ENCODE results near the gene CCDC169.
"Not testable (repeated sequence)": the region's sequence is repeated elsewhere in the genome, so short reads cannot be mapped to it uniquely, and the experiment has no call there.

Gene CCDC169

GRCh38 chr13:36297366-36298338 lies at the start of gene CCDC169:
Gene CCDC169 (minus strand): TSS chr13:36297814. CDS start chr13:36297719, 95 bp downstream.
- DNase-seq: peak; percentile 11

- DNase-seq: peak; percentile 76
Measured at GRCh38 chr13:36346222-36347083, 48.8 kb upstream of the CCDC169 start, which contains the start of gene SPART. Gene SPART (minus strand): TSS chr13:36346394. CDS start chr13:36335830, 10,564 bp downstream.

GRCh38 chr13:36345438-36346221 lies 48.0 kb upstream of the CCDC169 start:
- DNase-seq: no peak

GRCh38 chr13:36344886-36345437 lies 47.3 kb upstream of the CCDC169 start:
- no peak for DNase-seq

GRCh38 chr13:36344173-36344572 lies 46.6 kb upstream of the CCDC169 start:
- no peak for DNase-seq

GRCh38 chr13:36343766-36344165 lies 46.2 kb upstream of the CCDC169 start:
- no peak for DNase-seq

- DNase-seq: no peak
Measured at GRCh38 chr13:36342715-36343114, 45.1 kb upstream of the CCDC169 start.

GRCh38 chr13:36341718-36342117 lies 44.1 kb upstream of the CCDC169 start:
- DNase-seq: no peak

GRCh38 chr13:36339600-36340155 lies 42.1 kb upstream of the CCDC169 start:
- no peak for DNase-seq

GRCh38 chr13:36337938-36338641 lies 40.5 kb upstream of the CCDC169 start:
- no peak for DNase-seq

- no peak for DNase-seq
Measured at GRCh38 chr13:36332986-36333385, 35.4 kb upstream of the CCDC169 start.

GRCh38 chr13:36332255-36332654 lies 34.6 kb upstream of the CCDC169 start:
- not testable (repeated sequence) for DNase-seq

- DNase-seq: no peak
Measured at GRCh38 chr13:36331280-36331679, 33.7 kb upstream of the CCDC169 start.

GRCh38 chr13:36329361-36329760 lies 31.7 kb upstream of the CCDC169 start:
- DNase-seq: no peak

- no peak for DNase-seq
Measured at GRCh38 chr13:36328821-36329220, 31.2 kb upstream of the CCDC169 start.

GRCh38 chr13:36325912-36326311 lies 28.3 kb upstream of the CCDC169 start:
- DNase-seq: no peak

GRCh38 chr13:36324881-36325280 lies 27.3 kb upstream of the CCDC169 start:
- DNase-seq: not testable (repeated sequence)

- DNase-seq: no peak
Measured at GRCh38 chr13:36323951-36324566, 26.4 kb upstream of the CCDC169 start.

- DNase-seq: no peak
Measured at GRCh38 chr13:36323408-36323807, 25.8 kb upstream of the CCDC169 start.

GRCh38 chr13:36319793-36320192 lies 22.2 kb upstream of the CCDC169 start:
- DNase-seq: not testable (repeated sequence)

Measured in NCI-H1436 (cell line).